Activated gamma-delta T cell treated with Interleukin-2 at 50 U/mL for 16 hours (primary cell): ENCODE data around the gene USP3.
"Not testable (repeated sequence)": the region's sequence is repeated elsewhere in the genome, so short reads cannot be mapped to it uniquely, and the experiment has no call there.

Experiments
- DNase-seq: peaks from one replicate; pipeline ENCODE4 v3.0.0-alpha.2; 2020

The USP3 gene

DNA sequence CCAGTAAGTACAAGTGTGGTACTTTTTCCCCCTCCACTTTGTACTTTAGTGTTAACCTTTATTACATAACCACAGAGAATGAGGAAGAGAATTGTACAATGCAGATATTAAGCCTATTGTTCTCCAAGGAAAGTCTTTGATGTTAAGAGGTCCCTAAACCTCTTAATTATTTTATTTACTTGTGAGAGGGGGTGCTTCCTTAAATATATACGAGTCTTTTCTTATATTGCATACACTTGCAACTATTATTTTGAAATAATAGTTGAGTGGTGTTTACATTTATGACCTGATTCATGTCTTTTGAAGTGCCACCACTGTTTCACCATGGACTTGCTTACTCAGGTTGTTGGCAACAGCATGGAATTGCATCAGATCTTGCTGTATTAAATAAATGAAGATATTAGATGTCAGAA lies 10.1 kb downstream of the USP3 start:
- DNase-seq: no peak

DNA sequence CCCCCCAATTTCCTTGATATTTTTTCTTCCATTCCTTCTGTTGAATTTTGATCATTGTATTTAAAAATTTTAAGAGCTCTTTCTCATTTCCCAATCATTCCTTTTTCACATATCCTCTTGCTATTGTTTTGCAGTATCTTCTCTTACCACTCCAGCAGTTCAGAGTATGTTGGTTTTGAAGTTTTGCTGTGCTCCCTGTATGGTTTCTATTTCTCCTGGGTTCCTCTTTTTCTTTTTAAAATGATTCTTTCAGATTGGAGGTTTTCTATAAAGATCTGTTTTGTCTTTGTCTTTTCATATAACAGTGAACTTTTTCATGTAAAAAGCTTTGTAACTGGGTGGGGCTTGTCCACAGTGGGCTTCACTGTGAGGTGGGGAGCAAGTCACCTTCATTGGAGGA lies 12.8 kb downstream of the USP3 start:
- DNase-seq: no peak

DNA sequence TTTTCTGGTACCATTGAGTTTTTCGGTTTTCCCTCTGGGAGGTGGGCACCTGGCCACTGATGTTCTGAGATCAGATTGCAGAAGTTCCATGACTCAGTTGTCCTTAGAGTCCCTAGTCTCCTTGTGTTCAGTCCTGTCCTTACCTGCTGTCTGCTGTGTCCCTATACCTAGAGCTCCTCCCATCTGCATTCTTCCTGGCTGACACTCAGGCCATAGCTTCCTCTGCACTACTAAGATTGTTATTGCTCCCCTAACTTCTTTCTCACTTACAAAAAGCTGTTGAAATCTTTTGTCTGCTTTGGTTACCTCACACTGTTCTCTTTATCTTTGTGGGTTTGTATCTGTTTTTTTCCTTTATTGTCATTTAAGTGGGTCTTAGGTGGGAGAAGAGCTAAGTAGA lies 13.2 kb downstream of the USP3 start:
- no peak for DNase-seq

DNA sequence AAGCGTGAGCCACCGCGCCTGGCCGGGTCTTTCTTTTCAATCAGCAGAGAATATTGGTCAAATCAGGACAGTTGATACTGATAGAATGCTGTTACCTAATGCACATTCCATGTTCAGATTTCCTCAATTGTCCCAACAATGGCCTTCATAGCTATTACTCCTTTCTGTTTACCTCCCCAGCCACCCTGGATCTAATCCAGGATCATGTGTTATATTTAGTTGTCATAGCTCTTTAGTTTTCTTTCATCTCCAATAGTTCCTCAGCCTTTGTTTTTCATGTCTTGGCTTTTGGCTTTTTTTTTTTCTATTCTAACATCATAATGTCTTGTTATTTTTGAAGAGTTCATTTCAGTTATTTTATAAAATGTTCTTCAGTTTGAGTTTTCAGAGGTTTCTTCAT lies 14.6 kb downstream of the USP3 start:
- no peak for DNase-seq

DNA sequence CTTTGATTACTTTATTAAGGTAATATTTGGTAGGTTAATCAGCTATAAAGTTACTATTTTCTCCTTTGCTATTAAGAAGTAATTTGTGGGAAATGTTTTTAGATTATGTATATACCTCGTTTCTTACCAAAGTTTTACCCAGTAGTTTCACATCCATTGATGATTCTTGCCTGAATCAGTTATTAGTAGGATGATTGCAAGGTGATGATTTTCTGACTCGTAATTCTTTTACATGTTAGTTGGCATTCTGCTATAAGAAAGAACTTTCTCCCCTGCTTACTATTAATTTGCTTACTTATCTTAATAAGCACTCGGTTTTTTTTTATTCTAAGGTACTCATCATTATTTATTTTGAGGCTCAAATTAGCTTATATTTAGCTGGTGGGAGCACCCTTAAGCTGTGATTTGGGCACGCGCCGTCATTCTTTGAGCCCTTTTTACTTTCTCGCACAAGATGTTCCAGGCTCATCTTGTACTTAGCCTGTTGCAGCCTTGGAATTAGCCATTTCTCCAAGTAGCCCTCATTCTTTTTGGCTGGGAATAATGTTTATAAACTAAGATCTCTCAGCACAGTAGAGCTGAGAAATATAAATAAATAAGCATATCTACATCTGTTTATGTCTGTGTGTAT lies 15.3 kb downstream of the USP3 start:
- no peak for DNase-seq

DNA sequence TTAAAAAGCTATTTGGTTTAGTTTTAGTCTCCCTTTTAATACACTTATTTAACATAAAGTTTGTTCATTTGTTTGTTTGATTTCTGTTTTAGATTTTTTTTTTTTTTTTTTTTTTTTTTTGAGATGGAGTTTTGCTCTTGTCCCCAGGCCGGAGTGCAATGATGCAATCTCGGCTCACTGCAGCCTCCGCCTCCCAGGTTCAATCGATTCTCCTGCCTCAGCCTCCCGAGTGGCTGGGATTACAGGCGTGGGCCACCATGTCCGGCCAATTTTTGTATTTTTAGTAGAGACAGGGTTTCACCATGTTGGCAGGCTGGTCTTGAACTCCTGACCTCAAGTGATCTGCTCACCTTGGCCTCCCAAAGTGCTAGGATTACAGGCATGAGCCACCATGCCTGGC lies 16.1 kb downstream of the USP3 start:
- not testable (repeated sequence) for DNase-seq

DNA sequence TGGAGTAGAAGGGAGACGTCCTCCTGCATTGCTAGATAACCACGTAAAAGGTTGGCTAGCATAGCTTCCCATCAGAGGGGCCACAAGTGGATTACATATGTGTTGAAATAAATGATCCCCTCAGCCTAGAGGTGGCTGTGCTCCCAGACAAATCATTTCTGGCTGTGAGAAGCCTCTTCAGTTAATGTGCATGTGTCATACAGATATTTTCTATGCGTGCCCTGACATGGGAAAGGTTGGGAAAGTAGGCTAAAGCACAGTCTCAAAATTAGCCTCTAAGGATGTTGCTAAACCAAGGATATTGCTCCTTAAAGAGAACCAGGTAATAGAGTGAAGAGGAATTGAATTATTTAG lies 17.8 kb downstream of the USP3 start:
- no peak for DNase-seq

DNA sequence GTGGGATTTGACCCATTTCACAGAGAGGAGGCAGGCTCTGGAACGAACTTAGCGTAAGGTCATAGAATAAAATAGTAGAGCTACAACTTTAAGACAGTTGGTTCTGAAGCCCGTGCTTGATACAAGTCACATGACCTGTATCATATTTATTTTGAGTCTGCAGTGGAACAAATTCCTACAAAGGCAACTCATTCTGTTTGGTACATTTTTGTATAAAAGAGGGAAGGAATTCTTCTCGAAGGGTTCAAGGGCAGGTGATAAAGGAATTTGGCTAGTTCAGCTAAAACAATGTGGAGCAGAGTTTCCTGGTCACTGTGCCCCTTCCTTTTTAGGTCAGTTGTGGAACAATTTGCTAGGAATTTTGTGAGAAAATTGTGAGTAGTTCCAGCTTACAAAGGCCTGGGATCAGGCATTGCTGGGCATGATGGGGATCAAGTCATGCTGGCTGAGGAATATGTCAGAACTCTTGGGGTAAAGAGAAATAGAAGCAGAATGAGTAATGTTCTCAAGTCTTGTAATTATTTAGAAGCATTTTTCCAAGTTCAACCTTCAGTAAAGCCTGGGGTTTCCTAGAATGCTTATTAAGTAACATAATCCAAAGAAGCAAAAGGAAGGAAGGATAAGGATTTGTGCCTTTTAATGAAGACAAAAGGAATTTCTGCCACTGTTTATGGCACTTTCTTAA lies 19.1 kb downstream of the USP3 start:
- DNase-seq: no peak

DNA sequence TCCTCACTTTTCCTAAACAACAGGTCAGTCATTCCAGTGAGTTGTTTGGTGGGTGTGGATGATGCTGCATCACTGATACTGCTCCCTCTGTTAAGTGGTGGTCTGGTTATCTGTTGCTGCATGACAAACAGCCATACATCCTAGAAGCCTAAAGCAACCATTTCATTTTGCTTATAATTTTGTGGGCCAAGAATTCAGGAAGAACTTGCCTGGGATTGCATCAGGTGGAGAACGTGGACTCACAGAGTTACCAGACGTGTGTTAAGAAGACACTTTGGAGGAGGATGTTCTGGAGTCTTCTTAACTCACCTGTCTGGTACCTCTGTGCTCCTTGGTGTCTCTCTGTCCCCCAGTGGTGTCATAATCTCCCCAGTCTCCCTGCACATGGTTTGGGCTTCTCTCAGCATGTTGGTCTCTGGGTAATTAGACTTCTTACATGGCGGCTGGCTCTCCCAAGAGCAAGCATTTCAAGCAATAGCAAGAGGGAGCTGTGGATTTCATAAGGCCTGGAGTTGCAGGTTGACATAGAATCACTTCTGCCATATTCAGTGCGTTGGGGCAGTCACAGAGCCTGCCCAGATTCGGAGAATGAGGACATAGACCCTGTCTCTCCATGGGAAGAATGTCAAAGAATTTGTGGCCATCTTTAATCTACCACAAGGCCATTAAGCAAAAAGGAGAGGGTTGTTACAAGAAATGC lies 20.1 kb downstream of the USP3 start:
- no peak for DNase-seq

DNA sequence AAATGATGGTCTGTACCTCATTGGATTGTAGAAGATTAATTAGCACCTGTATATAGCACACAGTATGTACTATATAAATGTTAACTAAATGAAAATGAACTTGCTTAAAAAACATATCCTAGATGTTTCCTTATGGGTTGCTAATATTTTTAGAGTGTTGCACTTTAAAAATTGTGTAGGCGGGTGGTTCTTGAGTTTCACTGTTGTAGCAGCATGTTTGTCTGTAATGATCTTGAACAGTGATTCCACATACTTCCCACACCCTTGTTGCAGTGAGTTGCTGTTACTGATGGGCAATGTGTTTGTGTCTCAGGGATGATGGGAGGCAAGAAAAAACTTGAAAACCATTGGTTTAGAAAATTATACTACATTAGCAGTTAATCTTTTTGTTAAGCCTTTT lies 22.0 kb downstream of the USP3 start:
- DNase-seq: no peak

DNA sequence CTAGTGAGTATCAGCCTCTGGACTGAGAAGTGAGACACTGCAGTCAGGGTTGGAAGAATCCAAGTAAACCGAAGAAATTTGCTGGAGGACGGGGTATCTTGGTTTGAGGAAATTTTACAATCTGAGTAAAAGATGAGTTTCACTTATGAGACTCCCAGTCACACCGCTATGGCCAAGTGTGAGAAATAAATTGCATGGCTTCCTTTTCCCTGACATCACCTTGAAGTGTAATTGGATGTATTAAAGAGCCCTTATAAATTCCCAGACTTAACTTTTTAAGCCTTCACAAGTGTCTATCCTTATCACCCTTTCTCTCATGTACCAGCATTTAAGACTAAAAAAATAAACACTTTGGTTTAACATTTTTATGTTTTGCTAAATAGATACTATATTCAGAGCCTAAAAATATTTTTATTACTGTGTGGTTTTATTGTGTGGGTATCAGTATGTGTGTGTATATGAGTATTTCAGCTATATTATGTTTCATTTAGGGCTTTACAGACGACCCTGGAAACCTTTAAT lies 23.8 kb downstream of the USP3 start:
- no peak for DNase-seq

DNA sequence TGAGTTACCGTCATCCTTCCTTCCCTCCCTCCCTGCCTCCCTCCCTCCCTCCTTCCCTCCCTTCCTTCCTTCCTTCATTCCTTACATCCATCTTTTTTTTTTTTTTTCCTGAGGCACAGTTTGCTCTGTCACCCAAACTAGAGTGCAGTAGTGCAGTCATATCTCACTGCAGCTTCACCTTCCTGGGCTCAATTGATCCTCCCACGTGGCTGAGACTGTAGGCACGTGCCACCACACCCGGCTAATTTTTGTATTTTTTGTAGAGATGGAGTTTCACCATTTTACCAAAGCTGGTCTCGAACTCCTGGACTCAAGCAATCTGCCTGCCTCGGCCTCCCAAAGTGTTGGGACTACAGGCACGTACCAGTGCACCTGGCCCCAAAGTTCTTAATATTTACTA lies 25.8 kb downstream of the USP3 start:
- DNase-seq: no peak

DNA sequence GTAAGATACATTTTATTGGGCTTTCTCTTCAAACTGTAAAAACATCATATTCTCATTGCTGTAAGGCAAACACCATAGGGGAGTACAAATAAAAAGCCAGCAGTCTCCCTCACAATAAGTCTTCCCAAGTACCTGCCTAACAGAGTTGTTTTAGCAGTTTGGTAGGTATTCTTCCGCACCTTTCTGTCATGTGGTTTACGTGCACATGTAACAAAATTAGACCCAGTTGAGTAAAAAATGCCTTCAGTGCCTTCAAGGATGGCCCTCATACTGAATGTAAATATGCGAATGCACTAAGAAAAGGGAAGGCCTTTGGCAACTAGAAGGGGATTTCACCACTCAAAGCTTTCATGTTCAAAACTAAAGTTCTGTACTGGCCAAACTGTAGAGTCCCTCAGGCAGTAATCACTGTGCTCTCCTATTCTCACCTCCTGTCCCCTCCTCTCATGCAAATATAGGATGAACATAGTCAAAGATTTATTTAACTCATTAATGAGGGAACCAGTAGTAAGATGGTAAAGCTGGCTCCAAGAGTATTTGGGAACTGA lies 26.4 kb downstream of the USP3 start:
- DNase-seq: no peak

DNA sequence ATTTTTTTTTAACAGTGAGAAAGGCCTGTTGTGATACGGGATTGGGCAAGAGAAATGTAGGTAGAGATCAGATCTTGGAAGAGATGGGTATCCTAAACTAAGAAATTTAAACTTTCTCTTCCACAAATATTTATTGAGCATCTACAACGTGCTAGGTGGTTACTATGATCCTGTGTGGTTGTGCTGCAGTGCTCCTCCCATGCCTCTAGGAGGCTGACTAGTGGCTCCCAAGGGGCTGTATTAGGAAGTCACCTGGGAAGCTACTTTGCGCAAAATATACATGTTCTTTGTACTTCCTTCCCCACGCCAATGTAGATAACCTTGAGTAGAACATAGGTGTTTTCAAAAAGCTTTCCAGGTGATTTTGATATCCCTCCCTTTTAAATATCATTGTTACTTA lies 27.2 kb downstream of the USP3 start:
- DNase-seq: no peak

DNA sequence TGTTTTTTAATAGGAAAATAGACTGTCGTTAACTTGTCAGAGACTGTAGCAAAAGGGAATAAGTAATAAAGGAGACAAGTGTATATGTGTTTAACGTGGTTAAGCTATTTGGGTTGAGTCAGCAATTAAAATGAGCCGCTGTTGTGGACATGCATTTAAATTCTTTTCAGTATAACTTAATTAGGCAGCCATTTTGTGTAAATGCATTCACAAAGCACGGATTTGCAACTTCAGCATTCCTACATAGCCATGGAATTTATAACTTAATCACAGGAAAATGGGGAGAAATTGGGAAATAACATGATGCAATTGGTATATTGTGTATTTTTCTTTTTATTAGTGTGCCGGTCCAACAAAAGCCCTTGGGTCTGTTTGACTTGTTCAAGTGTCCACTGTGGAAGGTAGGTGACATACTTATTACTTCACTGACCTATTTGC lies 27.9 kb downstream of the USP3 start:
- DNase-seq: no peak

DNA sequence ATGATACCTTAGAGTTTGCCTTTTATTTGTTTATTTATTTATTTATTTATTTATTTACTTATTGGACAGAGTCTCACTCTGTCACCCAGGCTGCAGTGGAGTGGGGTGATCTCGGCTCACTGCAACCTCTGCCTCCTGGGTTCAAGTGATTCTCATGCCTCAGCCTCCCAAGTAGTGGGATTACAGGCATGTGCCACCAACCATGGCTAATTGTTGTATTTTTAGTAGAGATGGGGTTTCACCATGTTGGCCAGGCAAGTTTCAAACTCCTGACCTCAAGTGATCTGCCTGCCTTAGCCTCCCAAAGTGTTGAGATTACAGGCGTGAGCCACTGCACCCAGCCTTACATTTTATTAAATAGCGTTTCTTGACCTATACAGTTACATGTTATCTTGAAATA lies 30.5 kb downstream of the USP3 start:
- DNase-seq: not testable (repeated sequence)

DNA sequence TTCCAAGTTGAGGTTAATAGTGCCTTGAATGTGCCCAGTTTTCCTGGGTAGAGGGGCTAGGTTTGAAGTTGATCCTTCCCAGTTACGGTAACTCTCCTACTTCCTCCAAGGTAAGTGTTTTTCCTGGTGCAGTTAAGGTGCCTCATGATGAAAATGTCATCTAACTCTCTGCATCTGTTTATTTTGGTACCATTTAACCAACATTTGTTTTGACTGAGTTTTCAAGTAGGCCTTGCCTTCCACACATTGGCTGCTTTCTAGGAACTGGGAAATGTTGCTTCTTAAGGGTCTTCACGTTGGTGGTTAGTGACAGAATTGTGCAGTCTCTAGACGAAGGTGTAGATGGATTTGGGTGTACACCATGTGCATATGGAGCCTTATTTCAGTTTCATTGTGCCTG lies 31.3 kb downstream of the USP3 start:
- no peak for DNase-seq

DNA sequence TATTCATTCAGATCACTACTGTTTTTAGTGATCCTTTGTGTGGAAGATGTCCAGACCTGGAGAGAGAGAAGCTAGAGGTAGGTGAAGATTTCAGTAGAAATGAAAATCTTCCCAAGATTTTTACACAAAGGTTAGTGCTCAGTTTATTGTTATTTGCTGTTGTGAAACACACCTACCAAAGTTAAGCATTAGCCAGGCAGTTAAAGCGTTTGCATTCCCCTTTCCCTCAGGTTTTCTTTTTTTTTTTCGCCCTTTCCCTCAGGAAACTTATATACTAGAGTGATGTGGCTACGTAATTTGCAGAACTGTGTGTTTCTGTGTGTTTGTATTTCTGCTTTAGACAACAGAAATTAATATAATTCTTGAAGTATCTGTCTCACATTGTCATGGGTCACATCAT lies 34.5 kb downstream of the USP3 start:
- no peak for DNase-seq

DNA sequence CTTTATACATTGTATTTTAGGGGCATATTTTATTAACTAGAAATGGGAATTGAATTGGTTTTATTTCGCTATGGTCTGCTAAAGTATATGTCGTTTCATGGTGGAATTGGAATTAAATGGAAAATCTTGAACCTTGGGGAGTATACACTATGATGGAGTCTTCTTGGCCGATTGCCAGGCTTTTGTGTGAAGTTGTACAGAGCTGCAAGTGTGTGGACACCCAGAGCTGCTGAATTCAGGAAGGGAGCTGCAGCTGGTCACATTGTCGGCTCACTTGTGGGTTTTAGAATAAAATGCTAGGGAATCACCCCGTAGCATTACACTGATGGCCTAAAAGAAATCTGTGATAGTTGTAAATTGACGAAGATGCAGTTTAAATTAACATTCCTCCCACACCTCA lies 35.1 kb downstream of the USP3 start:
- no peak for DNase-seq

DNA sequence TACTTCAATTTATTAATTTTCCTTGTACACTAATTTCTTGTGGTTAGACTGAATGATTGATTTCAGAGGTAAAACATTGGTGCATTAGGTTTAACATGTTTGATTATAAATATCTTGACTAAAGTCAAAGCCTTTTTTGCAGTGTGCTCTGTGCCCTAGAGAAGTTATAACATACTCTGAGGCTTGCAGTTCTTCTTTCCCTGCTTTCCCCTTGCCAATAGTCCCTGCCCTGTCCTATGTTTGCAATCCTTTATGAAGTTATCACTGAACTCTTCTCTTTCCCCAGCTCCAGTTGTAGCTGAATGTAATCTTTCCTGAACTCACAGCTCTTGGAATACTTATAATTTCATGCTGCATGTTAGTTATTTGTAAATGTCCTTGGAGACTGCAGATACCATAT lies 35.6 kb downstream of the USP3 start:
- DNase-seq: no peak

DNA sequence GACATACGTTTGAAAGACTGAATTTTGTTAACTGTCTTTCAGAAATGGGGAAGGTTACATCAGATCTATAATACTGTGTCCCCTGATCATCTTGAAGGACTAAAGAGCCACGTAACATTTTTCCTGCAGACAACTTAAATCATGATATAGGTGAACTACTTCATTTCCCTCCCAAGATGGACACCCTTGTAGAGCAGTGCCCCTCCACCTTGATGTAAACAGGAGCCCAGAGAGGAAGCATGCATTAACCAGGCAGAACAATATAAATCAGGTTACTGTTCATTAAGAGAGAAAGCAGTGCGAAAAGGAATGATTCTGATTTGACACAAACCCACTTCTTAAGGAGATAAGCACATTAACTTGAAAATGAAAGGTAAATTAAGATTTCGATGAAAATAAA lies 36.1 kb downstream of the USP3 start:
- no peak for DNase-seq

DNA sequence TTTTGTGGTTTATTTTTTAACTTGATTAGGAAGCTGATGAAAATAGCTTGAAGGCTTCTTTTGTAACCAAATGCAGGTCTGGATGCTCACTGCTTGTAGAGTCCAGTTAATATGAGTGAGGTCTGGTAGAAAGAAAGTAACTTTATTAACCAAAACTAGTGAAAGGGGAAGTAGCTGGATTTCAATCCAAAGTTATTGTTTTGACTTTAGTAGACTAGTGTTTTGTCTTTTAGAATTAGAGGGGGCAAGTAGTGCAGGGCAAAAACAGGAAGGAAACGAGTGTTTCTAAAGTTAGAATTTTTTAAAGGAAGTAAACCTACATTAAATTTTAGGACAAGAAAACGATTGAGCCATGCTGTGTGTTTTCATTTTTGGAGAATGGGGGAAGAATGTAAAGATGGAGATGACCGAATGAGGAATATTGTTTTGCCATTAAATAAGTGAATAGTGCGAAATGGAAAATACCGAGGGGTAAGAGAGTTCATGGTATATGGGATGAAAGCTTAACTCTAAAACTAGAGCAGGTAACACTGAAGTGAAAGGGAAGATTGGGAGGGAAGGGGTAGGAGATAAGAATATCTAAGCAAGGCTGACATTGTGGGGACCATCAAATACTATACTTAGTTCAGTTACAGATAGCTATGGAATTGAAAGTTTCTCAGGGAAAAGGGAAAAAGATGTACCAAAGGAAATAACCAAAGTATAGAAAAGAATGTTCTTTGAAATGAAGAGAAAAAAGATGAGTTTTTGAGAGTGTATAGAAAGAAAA lies 40.0 kb downstream of the USP3 start:
- DNase-seq: no peak

DNA sequence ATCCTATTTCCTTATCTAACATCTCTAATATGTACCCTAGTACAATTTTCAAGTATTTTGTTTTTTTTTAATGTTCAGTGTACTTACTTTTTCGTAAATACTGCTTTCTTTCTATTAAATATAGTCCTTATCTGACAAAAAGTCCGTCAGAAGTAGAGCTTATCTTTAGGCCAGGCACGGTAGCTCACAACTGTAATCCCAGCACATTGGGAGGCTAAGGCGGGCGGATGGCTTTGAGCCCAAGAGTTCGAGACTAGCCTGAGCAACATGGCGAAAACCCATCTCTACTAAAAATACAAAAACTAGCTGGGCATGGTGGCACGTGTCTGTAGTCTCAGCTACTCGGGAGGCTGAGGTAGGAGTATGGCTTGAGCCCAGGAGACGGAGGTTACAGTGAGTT lies 41.1 kb downstream of the USP3 start:
- no peak for DNase-seq
